ENCODE results near the gene RSU1.

RSU1 gene

GRCh38 chr10:16545116-16545736, 272.0 kb downstream of the RSU1 start:
- peak; percentile 8 for DNase-seq (ENCODE audit: low read depth)
- no peak overlapping the region for H3K4me3 ChIP-seq (ENCODE audit: control insufficient read depth, low read depth, low read length)
- TF ChIP-seq CTCF (IDR thresholded peaks at IDR 0.05; ENCODE audit: control insufficient read depth, insufficient read depth, low read depth, low read length, missing control alignments), result peak; percentile 76

- DNase-seq (ENCODE audit: low read depth), result no peak
- no peak for TF ChIP-seq CTCF (IDR thresholded peaks at IDR 0.05; ENCODE audit: control insufficient read depth, insufficient read depth, low read depth, low read length, missing control alignments)
Measured at GRCh38 chr10:16544591-16544990, 272.6 kb downstream of the RSU1 start.

GRCh38 chr10:16544099-16544498, 273.1 kb downstream of the RSU1 start:
- TF ChIP-seq CTCF (IDR thresholded peaks at IDR 0.05; ENCODE audit: control insufficient read depth, insufficient read depth, low read depth, low read length, missing control alignments), result no peak
- no peak for DNase-seq (ENCODE audit: low read depth)
- H3K4me3 ChIP-seq (ENCODE audit: control insufficient read depth, low read depth, low read length), result no peak overlapping the region

More at GRCh38 chr10:16544591-16544990, 272.6 kb downstream of the RSU1 start:
- no peak overlapping the region for H3K4me3 ChIP-seq (ENCODE audit: control insufficient read depth, low read depth, low read length)
